ENCODE data around the gene OTX1. TPM values are rescaled to one million over a fixed set of nuclear protein-coding genes. Genes with fewer than 3 reads are reported as not detected.

OTX1 gene
- total RNA-seq, 1 experiment from 2014 or later: 14.4 TPM

- Mint-ChIP-seq H3K27ac (ENCODE audit: unreplicated experiment) (no peak overlapping the region), H3K27me3 (ENCODE audit: insufficient read depth, unreplicated experiment) (no peaks in the 10 kb centered on the region), H3K4me3 (ENCODE audit: unreplicated experiment) (no peak overlapping the region), H3K36me3 (ENCODE audit: insufficient read depth, unreplicated experiment) (peaks cover 10% of the 10 kb centered on the region), H3K9me3 (ENCODE audit: unreplicated experiment) (no peaks in the 10 kb centered on the region), H3K4me1 (ENCODE audit: low read depth, unreplicated experiment) (no peaks in the 10 kb centered on the region)
- ChIA-PET CTCF (no interaction called here), POLR2A (no interaction called here)
- no peak for TF ChIP-seq CTCF (IDR thresholded peaks at IDR 0.05; ENCODE audit: insufficient read depth in 1 of 2, low read depth in 1 of 2, low read length in 1 of 2, severe bottlenecking in 1 of 2, unreplicated experiment in 1 of 2)
- intact Hi-C loops (cut with micrococcal nuclease; ENCODE audit: unreplicated experiment): loop anchor here (10.0 kb wide), 1 partner anchor 574 kb away; no protein-coding TSS in a partner anchor
- Histone ChIP-seq H3K4me1 (no peaks in the 10 kb centered on the region), H3K4me3 (ENCODE audit: low read depth, low read length) (no peak overlapping the region), H3K9me3 (no peaks in the 10 kb centered on the region), H3K27me3 (replicated peaks; ENCODE audit: control insufficient read depth, insufficient read depth, low read length) (no peaks in the 10 kb centered on the region), H3K36me3 (ENCODE audit: control insufficient read depth, insufficient read depth, low read length) (peaks cover 4% of the 10 kb centered on the region)
- no peak for DNase-seq
- BruUV-seq (replicated peaks): no TSS peak
Observed at GRCh38 chr2:63029058-63029457, 21.6 kb upstream of the OTX1 start.

- POLR2A ChIA-PET: no interaction called here
- H3K9me3 ChIP-seq: no peaks in the 10 kb centered on the region
- Mint-ChIP-seq H3K36me3 (ENCODE audit: insufficient read depth, unreplicated experiment) (no peaks in the 10 kb centered on the region), H3K4me1 (ENCODE audit: low read depth, unreplicated experiment) (no peaks in the 10 kb centered on the region), H3K4me3 (ENCODE audit: unreplicated experiment) (no peak overlapping the region), H3K9me3 (ENCODE audit: unreplicated experiment) (no peaks in the 10 kb centered on the region), H3K27ac (ENCODE audit: unreplicated experiment) (no peak overlapping the region), H3K27me3 (ENCODE audit: insufficient read depth, unreplicated experiment) (no peaks in the 10 kb centered on the region)
- CTCF ChIA-PET: no interaction called here
- intact Hi-C loops (cut with micrococcal nuclease; ENCODE audit: unreplicated experiment): no loop called here
- H3K36me3 ChIP-seq (ENCODE audit: control insufficient read depth, insufficient read depth, low read length): no peaks in the 10 kb centered on the region
- H3K27me3 ChIP-seq (replicated peaks; ENCODE audit: control insufficient read depth, insufficient read depth, low read length): no peaks in the 10 kb centered on the region
- no TSS peak for BruUV-seq (replicated peaks)
- DNase-seq: no peak
- no peak for TF ChIP-seq CTCF (IDR thresholded peaks at IDR 0.05; ENCODE audit: insufficient read depth in 1 of 2, low read depth in 1 of 2, low read length in 1 of 2, severe bottlenecking in 1 of 2, unreplicated experiment in 1 of 2)
- H3K4me1 ChIP-seq: no peaks in the 10 kb centered on the region
- H3K4me3 ChIP-seq (ENCODE audit: low read depth, low read length): no peak overlapping the region
Observed at GRCh38 chr2:63034526-63034925, 16.1 kb upstream of the OTX1 start.

GRCh38 chr2:63035169-63035568 is 15.5 kb upstream of the OTX1 start:
- H3K9me3 ChIP-seq: no peaks in the 10 kb centered on the region
- BruUV-seq (replicated peaks): no TSS peak
- no peaks in the 10 kb centered on the region for H3K4me1 ChIP-seq
- Mint-ChIP-seq H3K27ac (ENCODE audit: unreplicated experiment) (no peak overlapping the region), H3K27me3 (ENCODE audit: insufficient read depth, unreplicated experiment) (no peaks in the 10 kb centered on the region), H3K9me3 (ENCODE audit: unreplicated experiment) (no peaks in the 10 kb centered on the region), H3K4me1 (ENCODE audit: low read depth, unreplicated experiment) (no peaks in the 10 kb centered on the region), H3K4me3 (ENCODE audit: unreplicated experiment) (no peak overlapping the region), H3K36me3 (ENCODE audit: insufficient read depth, unreplicated experiment) (no peaks in the 10 kb centered on the region)
- H3K4me3 ChIP-seq (ENCODE audit: low read depth, low read length): no peak overlapping the region
- TF ChIP-seq CTCF (IDR thresholded peaks at IDR 0.05; ENCODE audit: insufficient read depth in 1 of 2, low read depth in 1 of 2, low read length in 1 of 2, severe bottlenecking in 1 of 2, unreplicated experiment in 1 of 2): no peak
- ChIA-PET POLR2A (no interaction called here), CTCF (no interaction called here)
- no peaks in the 10 kb centered on the region for H3K27me3 ChIP-seq (replicated peaks; ENCODE audit: control insufficient read depth, insufficient read depth, low read length)
- DNase-seq: no peak
- H3K36me3 ChIP-seq (ENCODE audit: control insufficient read depth, insufficient read depth, low read length): no peaks in the 10 kb centered on the region
- intact Hi-C loops (cut with micrococcal nuclease; ENCODE audit: unreplicated experiment): no loop called here

Measured in Caco-2 (cell line).